ENCODE measurements around the gene MLLT6.

DNA sequence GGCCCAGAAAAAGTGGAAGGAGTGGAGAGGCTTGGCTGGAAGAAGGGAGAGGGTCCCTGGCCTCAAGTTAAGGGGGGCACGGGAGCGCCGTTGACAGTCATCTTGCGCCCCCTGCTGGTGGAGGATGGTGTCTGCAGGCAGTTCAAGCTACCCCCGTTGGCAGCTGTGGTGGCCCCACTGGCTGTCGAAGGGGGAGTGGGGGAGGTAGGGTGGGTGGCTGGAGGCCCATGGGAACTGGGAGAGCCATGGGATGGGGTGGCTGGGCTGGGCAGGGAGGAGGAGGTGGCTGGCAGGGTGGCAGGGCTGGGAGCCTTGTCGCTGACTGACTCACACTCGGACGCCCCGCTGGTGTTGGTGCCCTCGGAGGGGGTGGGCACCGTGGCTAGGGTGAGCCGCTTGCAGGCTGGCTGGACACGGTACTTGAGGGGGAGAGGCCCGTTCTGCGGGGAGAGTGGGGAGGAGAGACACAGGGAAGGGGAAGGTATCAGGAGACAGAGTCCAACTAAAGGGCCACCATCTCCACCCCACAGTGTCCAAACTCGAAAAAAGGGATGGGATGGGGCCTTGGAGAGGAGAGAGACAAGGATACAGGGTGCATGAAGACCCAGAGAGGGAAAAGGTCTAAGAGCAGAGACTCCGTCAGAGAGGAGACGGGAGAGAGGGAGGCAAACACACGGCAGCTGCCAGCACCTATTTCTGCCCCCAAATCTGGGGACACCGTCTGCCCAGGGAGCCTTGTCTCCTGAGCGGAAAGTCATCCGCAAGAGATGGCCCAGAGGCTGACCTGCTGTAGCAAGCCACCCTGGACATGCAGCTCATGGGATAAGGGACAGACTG, 30.3 kb downstream of the MLLT6 start:
- TF ChIP-seq, protein P1, sequence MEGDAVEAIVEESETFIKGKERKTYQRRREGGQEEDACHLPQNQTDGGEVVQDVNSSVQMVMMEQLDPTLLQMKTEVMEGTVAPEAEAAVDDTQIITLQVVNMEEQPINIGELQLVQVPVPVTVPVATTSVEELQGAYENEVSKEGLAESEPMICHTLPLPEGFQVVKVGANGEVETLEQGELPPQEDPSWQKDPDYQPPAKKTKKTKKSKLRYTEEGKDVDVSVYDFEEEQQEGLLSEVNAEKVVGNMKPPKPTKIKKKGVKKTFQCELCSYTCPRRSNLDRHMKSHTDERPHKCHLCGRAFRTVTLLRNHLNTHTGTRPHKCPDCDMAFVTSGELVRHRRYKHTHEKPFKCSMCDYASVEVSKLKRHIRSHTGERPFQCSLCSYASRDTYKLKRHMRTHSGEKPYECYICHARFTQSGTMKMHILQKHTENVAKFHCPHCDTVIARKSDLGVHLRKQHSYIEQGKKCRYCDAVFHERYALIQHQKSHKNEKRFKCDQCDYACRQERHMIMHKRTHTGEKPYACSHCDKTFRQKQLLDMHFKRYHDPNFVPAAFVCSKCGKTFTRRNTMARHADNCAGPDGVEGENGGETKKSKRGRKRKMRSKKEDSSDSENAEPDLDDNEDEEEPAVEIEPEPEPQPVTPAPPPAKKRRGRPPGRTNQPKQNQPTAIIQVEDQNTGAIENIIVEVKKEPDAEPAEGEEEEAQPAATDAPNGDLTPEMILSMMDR (conservative IDR thresholded peaks at IDR 0.05) = peak; percentile 98
- no peak for TF ChIP-seq EZH2 (IDR thresholded peaks at IDR 0.05; ENCODE audit: low read depth)

Measured in PC-9 (cell line).